Activated gamma-delta T cell treated with Interleukin-2 at 50 U/mL for 16 hours (primary cell): ENCODE measurements around the gene UNC5C.
"Not testable (repeated sequence)": the region's sequence is repeated elsewhere in the genome, so short reads cannot be mapped to it uniquely, and the experiment has no call there.

Source experiments
- DNase-seq: peaks from one replicate; pipeline ENCODE4 v3.0.0-alpha.2; 2020

UNC5C gene

GRCh38 chr4:95212692-95213091 is 336.1 kb downstream of the UNC5C start:
- no peak for DNase-seq

- DNase-seq, result no peak
Observed at GRCh38 chr4:95209927-95210326, 338.8 kb downstream of the UNC5C start.

- no peak for DNase-seq
Observed at GRCh38 chr4:95204873-95205272, 343.9 kb downstream of the UNC5C start.

- DNase-seq, result no peak
Observed at GRCh38 chr4:95204267-95204844, 344.4 kb downstream of the UNC5C start.

GRCh38 chr4:95198961-95199360 is 349.8 kb downstream of the UNC5C start:
- DNase-seq, result no peak

GRCh38 chr4:95197353-95197752 is 351.4 kb downstream of the UNC5C start:
- DNase-seq, result no peak

- DNase-seq, result no peak
Observed at GRCh38 chr4:95193391-95194224, 355.2 kb downstream of the UNC5C start.

GRCh38 chr4:95191537-95191936 is 357.2 kb downstream of the UNC5C start:
- no peak for DNase-seq

GRCh38 chr4:95190751-95191436 is 357.9 kb downstream of the UNC5C start:
- DNase-seq, result no peak

- DNase-seq, result no peak
Observed at GRCh38 chr4:95188701-95189370, 359.9 kb downstream of the UNC5C start.

GRCh38 chr4:95186666-95187065 is 362.1 kb downstream of the UNC5C start:
- no peak for DNase-seq

GRCh38 chr4:95183656-95184408 is 364.9 kb downstream of the UNC5C start:
- DNase-seq, result no peak

GRCh38 chr4:95181996-95182306 is 366.8 kb downstream of the UNC5C start:
- DNase-seq, result no peak

- DNase-seq, result no peak
Observed at GRCh38 chr4:95181243-95181995, 367.4 kb downstream of the UNC5C start.

- DNase-seq, result no peak
Observed at GRCh38 chr4:95180531-95181242, 368.1 kb downstream of the UNC5C start.

GRCh38 chr4:95178938-95179337 is 369.8 kb downstream of the UNC5C start:
- no peak for DNase-seq

GRCh38 chr4:95171377-95171776 is 377.4 kb downstream of the UNC5C start:
- DNase-seq, result not testable (repeated sequence)

GRCh38 chr4:95170176-95170575 is 378.6 kb downstream of the UNC5C start:
- no peak for DNase-seq

- no peak for DNase-seq
Observed at GRCh38 chr4:95167805-95168204, 381.0 kb downstream of the UNC5C start.

GRCh38 chr4:95165926-95166524 is 382.7 kb downstream of the UNC5C start:
- DNase-seq, result no peak

GRCh38 chr4:95162867-95163266 is 385.9 kb downstream of the UNC5C start:
- DNase-seq, result no peak
